HG03064 (cell line): ENCODE results near the gene ARMH1.

Experiments used
- ATAC-seq: cut with Tn5 transposase; IDR thresholded peaks from one replicate; pipeline ENCODE4 v1.9.1; 2021; ENCODE audit warnings: low read depth; ENCODE audit not compliant: unreplicated experiment

Gene ARMH1

DNA sequence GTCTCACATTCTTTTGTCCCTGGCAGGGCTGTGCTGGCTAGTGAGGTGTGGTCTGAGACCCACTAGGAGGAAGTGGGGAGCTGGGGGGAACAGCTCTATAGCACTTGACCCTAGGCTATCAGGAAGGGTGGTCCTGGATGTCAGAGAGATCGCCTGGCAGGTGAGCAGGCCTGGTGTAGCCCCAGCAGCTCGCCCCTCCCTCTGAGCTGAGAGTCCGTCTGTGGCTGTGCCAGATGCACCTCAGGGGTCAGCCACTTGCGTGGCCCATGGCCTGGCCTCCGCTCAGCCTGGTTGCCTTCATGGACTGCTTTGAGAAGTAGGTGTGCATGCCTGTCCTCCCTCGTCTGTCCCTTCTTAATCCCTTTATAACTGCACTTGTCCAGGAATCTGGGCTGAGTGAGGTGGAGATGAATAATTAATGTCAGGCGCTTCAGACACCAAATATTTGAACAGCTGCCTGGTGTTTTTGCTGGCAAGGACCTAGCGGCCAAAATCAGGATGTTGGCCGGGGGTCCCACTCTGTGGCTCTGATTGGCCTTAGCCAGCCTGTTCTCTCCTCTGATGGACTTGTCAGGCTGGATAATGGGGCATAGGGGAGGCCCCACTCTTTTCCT lies 30.7 kb upstream of the ARMH1 start:
- ATAC-seq: no peak

DNA sequence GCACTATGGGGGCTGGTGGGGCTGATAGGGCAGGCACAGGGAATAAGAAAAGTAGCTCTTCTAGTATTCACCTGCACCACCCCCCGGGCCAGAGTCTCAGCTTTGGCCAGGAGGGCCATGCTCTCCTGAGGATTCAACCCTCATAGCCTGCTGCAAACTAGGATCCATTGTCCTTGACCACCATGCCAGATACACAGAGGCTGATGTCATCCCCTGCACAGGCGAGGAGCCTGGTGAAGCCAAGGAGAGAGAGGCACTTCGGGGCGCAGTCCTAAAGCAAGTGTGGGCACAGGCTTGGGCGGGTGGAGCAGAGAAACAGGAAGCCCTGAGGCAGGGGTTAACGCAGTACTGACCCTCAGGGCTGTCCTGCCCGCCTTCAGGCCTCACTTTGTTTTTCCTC lies 29.7 kb upstream of the ARMH1 start:
- ATAC-seq: no peak

DNA sequence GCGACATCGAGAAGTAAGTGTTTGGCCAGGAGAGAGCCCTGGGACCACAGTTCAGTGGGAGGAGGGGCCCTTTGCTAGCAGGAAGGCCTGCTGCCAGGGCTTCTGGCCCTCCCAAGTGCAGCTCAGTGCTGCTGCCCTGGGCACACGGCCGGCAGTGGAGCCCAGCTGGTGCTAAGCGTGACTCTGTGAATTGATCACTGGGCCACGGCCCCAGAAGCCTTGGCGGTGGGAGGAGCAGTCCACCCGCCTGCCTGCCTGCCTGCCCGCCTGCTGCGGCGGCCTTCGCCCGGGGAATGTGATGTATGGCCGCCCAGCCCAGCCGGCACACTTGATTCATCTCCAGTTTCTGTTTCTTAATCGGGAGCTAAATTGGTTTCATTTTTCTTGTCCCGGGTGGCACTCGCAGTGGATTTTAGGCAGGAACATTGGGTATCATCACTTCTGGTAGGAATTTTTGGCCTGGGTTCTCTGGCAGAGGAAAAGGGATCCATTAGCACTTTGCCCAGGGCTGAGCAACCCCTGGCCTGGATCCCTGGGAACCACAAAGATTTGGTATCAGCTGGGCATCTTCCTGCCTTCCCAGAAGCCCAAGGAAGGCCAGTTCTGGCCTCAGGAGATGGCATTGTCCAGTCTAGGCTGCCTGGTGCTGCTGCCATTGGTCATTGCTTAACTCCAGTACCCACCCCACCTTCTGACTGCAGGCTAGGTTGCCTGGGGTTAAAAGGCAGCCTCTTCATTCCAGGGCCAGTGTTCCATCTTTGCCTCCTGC lies 28.9 kb upstream of the ARMH1 start:
- no peak for ATAC-seq

DNA sequence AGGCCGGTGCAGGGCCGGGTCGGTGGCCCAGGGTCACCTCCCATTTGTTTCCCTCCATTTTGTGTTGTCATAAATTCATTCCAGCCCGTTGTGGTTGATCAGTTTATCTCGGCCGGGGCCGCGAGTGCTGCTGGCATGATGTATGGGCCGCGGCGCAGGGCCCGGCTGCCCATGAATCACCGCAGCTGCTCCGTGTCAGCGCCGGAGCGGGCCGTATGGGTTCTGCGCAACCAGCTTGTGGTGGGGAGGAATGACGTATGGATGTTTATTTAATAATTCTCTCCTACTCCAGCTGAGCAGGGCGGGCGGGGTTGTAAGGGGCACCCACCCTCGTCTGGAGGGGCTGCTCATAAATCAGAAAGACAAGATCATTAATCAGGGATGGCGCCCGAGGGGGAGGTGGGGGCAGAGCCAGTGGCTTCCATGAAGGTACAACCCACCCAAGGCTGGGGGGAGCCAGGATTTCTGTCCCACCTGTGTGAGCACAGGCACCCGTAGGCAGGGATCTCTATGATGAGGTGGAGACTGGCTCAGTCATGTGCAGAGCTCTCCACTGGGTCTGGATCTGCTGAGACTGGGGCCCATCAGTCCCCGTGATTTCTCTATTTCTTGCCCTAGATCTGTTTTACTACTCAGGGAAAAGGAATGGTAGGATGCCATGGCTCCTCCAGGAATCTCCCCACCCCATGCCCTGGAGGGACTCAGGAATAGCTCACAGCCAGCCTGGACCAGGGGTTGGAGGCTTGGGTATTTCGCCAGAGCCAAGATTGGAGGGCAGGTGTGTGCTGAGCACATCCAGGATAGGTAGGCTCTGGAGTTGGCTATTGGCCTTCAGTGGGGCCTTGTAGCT lies 28.0 kb upstream of the ARMH1 start:
- no peak for ATAC-seq

DNA sequence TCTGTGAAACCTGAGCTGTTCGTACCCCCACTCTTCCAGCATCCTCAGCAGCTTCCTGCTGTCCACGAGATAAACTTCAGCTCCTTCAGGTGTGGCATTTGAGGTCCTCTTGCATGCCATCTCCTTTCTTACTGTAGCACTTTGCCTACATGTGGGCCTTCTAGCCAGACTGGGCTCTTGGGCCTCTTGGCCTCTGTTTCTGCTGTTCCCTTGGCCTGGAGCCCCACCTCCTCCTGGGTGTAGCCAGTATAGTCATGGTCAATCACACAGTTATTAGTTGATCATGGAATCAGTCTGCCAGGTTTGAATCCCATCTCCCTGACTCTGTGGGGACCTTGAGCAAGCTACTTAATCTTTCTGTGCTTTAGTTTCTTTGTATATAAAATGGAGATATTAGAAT lies 26.6 kb upstream of the ARMH1 start:
- ATAC-seq: no peak

DNA sequence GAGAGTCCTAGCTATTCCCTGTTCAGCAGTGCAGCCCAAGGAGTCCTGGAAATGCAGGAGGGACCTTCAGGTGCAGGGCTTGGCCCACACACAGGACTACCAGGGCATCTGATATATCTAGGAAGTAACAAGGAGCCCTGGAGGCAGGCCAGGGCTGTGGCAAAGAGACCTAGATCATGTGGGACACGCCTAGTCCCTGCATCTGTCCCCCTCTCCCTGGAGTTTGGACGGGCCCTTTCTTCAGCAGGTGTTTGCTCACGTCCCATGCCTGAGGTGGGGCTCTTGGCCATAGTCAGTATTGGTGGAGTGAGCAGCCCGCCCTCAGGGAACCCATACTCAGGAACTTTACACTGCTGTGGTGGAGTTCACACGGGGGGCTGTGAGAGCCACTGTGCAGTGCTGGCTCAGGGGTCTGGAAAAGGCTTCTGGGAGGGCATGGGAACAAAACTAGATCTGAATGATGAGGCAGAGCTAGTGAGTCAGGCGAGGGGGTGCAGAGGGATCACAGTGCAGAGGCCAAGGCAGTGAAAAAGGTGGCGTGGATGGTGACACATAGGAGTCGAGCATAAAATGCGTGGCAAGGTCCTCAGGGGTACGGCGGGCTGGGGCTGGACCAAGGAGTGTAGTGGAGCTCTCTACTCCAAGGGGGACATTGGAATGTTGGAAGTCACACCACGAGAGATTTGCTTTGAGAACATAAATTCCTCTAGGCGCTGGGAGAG lies 25.8 kb upstream of the ARMH1 start:
- ATAC-seq: no peak

DNA sequence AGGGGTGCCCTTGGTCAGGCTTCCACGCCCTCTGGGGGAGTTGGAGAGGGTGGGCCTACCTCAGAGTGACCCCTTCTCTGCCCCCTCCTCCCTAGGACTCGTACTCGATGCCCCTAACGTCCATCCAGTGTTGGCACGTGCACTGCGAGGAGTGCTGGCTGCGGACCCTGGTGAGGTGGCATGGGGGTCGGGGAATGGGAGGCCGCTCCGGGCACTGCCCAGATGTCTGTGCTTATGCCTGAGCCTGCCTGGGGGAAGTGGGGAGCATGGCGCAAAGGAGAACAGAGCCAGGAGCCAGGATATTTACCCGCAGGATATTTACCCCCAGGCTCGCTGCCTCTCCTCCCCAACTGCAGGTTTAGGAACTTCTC lies 24.7 kb upstream of the ARMH1 start:
- ATAC-seq: no peak

DNA sequence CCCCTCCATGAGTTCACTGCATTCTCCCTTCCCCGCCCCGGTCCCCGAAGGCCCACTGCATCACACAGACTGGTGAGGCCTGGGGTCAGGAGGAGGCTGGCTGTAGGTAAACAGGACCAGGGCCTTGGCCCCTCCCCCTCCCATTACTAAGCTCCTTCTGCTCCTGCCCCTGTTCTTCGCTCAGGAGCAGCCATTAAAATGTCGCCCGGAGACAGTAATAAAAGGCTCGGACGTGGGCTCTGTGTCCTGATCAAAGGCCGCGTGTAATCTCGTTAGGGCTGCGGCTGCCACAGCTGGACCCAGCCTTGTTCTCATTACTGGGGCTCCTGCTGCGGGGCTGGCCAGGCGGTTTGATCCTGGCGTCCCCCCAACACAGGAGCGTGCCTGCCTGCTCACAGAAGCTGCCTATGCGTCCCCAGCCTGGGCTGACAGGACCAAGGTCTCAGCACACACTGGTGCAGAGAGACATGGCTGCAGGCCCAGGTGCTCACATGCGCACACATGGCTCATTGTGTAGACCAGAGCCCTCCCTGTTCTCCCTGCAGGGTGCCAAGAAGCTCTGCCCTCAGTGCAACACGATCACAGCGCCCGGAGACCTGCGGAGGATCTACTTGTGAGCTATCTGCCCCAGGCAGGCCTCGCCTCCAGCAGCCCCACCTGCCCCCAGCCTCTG lies 24.2 kb upstream of the ARMH1 start:
- no peak for ATAC-seq

DNA sequence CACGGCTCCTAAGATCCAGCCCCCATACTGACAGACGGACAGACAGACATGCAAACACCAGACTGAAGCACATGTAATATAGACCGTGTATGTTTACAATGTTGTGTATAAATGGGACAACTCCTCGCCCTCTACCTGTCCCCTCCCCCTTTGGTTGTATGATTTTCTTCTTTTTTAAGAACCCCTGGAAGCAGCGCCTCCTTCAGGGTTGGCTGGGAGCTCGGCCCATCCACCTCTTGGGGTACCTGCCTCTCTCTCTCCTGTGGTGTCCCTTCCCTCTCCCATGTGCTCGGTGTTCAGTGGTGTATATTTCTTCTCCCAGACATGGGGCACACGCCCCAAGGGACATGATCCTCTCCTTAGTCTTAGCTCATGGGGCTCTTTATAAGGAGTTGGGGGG lies 23.4 kb upstream of the ARMH1 start:
- ATAC-seq: no peak

DNA sequence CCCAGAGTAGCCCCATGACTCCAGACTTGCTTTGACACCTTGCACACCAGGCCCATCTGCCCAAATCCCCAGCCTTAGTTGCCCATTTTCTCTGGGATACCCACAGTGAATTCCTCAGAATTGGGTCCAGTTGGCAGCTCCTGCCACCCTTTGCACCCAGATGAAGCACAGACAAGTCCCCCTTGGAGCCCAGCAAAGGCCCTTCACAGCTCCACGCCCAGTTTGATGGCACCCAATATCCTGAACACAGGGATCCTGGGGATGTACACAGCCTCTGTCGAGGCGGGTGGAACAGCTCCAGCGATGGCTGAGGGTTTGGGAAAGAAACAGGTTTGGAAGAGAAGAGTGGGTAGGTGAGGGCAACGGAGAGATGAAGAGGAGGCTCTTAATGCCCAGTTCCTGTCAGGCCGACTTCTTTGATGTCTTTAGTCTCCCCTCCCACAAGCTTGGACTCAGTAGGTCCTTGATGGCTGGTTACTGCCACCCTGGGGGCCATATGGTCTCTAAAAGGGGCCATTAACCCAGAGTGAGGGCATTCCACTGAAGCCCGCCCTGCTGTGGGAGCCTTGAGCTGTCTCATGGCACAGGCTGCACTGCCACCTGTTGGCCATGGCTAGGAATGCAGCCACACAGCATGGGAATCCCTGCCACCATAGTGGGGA lies 21.9 kb upstream of the ARMH1 start:
- no peak for ATAC-seq

DNA sequence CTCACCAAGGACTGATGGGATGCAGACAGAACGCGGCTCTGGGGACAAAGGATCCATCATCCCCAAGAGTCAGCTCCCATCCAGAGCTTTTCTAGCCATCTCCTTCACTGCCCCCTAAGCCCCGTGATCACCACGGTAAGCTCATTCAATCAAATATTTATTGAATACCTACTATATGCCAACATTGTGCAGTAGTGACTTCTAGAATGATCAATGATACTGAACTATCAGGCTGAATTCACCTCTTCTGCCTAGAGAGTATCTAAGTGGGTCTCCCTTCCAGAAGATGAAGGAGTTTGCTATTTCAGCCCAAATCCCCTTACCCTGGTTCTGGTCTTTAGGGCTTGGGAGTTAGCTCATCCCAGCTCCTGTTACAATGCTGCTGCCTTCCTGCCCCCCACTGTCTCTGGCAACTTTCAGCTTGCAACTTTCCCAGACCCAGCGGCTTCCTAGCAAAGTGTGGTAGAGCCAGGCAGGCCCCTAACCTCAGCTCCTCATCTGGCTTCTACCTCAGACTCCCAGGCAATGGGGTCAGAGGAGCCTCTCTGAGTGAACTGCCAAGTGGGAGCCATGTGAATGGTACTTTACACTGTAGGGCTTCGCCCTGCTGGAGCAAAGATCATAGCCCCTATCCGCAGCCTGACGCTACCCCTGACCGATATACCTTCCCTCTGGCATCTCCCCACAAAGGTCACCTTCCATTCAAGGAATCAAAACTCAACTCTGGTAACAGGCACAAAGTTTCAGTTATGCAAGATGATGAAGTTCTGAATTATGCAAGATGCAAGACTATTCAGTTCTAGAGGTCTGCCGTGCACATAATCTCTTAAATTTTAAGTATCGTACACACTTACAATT lies 21.2 kb upstream of the ARMH1 start:
- ATAC-seq: no peak

DNA sequence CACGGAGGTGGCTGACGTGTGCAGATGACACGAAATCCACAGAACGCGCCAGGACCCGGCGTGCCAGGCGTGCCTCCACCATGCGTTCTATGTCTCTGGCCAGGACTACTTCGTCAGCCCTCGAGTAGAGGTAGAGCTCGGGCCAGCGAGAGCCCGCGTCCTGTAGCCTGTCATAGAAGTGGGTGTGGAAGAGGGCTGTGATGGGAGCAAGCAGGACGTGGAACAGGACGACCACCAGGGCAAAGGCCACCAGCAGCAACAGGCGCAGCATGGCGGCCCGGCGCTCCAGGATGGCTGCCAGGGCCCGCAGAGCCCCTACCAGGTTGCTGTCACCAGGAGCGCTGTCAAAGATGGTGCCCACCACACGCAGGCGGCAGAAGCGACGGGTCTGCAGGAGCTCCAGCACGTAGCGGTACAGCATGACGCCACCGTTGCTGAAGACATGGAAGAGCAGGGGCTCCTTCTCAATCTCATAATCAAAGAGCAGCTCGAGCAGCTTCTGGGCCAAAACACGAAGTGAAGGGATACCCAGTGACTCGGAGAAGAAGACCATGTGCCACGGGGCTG lies 19.8 kb upstream of the ARMH1 start:
- no peak for ATAC-seq

DNA sequence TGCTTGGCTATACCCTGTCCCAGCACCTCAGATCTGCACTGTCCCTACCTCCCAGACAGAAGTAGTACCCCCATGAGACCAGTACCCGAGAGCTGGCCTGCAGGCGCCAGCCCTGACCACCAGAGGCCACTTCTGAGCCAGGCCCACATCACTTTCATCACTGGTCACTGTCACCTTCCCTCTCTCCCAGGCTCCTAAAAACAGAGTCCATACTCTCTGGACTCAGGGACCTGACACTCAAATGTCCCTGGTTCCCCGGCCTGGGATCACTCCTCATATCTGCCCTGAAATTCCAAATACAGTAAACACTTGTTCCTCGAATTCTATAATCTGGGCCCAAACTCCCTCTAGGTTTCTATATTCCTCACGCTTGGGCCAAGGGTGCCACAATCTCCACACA lies 18.9 kb upstream of the ARMH1 start:
- ATAC-seq: no peak

DNA sequence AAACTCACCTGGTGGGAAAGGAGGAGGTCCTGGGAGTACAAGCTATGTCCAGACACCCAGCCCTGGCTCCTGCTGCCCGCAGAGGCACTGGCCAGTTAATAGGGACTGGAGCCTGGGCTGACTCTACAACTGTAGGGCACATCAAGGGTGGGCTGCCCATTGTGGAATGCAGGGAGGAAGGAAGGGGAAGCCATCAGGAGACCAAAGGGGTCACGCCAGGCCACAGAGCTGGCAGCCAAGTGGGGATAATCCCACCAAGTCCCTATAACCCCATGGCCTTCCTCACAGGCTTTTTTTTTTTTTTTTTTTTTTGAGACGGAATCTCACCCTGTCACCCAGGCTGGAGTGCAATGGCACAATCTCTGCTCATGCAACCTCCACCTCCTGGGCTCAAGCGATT lies 14.9 kb upstream of the ARMH1 start:
- ATAC-seq: no peak

DNA sequence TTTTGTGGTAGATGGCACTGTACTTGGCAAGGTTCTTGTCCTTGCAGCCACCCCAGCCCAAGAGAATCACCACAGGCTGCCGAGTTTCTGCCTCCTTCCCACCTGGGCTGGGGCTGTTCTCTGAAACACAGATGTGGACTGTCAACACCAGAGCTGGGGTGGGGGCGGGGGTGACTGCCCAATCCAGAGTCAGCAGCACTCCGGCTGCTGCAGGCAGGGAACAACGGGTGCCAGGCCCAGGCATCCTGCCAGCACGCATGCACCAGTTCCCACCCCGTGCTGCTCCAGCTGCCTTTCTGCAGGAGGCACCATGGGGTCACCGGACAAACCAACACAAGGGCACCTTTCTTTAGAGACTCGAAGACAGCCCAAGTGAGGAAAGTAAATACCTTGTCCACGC lies 14.3 kb upstream of the ARMH1 start:
- no peak for ATAC-seq

DNA sequence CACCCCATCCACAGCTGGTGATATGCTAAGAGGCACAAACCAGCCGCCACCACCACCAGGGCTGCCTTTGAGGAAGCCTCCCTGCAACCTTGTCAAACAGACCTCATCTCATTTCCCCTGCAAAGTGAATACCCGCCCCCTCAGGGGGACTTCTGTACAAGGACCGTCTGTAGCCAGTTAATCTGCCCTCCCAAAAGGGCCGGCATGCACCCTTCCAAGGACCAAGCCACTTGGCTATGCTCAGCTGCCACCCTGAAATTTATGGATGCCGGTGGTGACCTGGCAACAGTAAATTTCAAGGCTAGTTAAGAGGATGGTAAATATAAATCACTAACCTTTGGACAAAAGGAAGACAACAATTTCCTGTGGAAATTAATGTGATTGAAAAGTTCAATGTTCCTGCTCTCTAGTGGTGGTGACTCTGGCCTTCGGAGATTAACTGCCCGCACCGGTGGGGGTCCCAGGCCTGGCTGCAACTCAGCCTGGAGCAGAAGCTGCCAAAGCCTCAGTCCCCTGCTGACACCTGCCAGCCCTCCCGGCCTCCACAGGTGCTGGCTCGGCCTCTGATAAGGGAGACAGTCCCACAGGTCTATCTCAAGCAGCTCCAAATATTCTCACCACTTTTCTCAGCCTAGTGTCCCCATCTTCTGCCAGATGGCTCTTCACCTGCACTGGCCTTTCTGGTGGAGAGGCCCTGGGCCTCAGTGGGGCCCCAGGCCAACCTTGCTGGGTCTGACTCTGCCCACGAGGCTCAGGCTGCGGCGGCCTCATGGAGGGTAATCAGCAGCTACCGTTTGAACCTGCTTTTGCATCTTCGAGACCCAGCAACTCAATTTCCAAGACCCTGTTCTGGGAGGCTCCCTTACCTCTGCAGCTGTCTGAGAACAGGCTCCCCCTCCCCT lies 12.5 kb upstream of the ARMH1 start:
- ATAC-seq: no peak

DNA sequence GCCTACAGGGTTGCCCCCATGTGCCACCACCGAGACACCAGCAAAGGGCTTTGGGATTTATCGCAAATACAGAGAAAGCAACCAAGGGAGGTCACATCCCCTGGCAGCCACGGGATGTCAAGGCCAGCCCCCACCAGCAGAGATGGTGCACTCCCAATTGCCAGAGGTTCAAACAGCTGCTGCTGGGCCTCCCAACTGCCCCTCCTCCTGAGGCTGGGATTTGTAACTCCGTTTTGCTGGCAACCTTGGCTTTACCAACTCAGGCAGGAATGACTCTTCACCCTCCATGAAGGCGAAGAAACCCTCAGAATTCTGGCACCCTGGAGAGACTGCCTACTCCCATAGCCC lies 11.9 kb upstream of the ARMH1 start:
- no peak for ATAC-seq

DNA sequence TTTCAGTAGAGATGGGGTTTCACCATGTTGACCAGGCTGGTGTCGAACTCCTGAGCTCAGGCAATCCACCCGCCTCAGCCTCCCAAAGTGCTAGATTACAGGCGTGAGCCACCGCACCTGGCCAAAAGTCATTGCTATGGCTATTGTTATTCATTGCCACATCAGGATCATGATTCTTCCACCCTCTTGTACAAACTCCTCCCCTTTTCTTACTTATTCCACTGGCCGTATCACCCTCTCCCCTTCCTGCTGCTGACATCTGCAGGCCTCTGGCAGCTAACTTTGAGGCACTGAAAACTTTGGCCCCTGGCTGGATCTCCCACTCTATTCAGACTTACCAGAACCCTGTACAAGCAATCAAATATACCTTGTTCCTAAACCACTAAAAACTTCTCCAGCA lies 11.1 kb upstream of the ARMH1 start:
- ATAC-seq: no peak
